HCT116 (cell line): ENCODE measurements around the gene CCDC17. TPM values are rescaled to one million over a fixed set of nuclear protein-coding genes. Genes with fewer than 3 reads are reported as not detected.

Source experiments
- ATAC-seq: fragments of 200-7000 bp; cut with Tn5 transposase; 2 replicates; pipeline ENCODE4 v1.9.1; 2020; ENCODE audit warnings: mild to moderate bottlenecking, moderate library complexity
- BruUV-seq: library from RNA; stranded (reverse); fragments of 400-500 nt; replicated peaks from 2 replicates; lab custom pipeline; 2021; lab: Mats Ljungman, UMichigan
- CTCF ChIA-PET: fragments of 300-600 bp; sonication (Branson Sonifier 250); formaldehyde crosslinking; loops from one replicate; lab custom pipeline; 2021; ENCODE audit warnings: antibody characterized with exemption; lab: Charles Lee
- POLR2A ChIA-PET: fragments of 300-600, 350-600 bp; sonication (Branson Sonifier 250); formaldehyde crosslinking; loops from one replicate; lab custom pipeline; 2021; ENCODE audit warnings: antibody characterized with exemption; lab: Charles Lee
- RAD21 ChIA-PET, 2 experiments: fragments of 300-600 bp; sonication (Branson Sonifier 250); formaldehyde crosslinking; loops; one replicate each; lab custom pipeline; 2023; ENCODE audit warnings: low total read pairs in 2 of 2; ENCODE audit not compliant: uncharacterized antibody in 2 of 2, unreplicated experiment in 2 of 2, low non-redundant PET in 1 of 2; lab: Charles Lee
- DNase-seq: peaks from one replicate; pipeline ENCODE4 v3.0.0-alpha.2; 2010; ENCODE audit warnings: low read depth, low spot score
- H2AFZ ChIP-seq: fragments of 200-600 bp; shearing (Covaris generic), sonication (generic); 2 replicates; pipeline ENCODE4 v1.6.1; 2017; ENCODE audit warnings: low read depth, mixed run types, mixed read lengths, antibody characterized with exemption, low read length; ENCODE audit not compliant: poor library complexity, severe bottlenecking
- H3K27ac ChIP-seq: 2 replicates; pipeline ENCODE4 v1.5.1; 2012; ENCODE audit warnings: low read depth, low read length
- H3K27me3 ChIP-seq: fragments of 200-600 bp; sonication (generic); 2 replicates; pipeline ENCODE4 v1.6.1; 2016; ENCODE audit warnings: mixed run types, low read length, mixed read lengths; ENCODE audit not compliant: insufficient read depth
- H3K36me3 ChIP-seq, 2 experiments: fragments of 200-500 bp in 1 of 2; fragments of 200-600 bp in 1 of 2; sonication (Bioruptor generic) in 1 of 2; sonication (generic) in 1 of 2; 2 replicates each; pipeline versions ENCODE4 v1.5.1 to v1.6.1; 2014 to 2016; ENCODE audit warnings: low read length in 2 of 2, inconsistent platforms in 1 of 2, mixed read lengths in 1 of 2, mixed run types in 1 of 2; ENCODE audit not compliant: insufficient read depth in 2 of 2, control insufficient read depth in 1 of 2
- H3K4me1 ChIP-seq, 2 experiments: fragments of 200-600 bp in 1 of 2; sonication (generic) in 1 of 2; 2 replicates each; pipeline versions ENCODE4 v1.5.1 to v1.6.1; 2012 to 2017; ENCODE audit warnings: low read length in 2 of 2, inconsistent platforms in 1 of 2, mild to moderate bottlenecking in 1 of 2, mixed read lengths in 1 of 2, mixed run types in 1 of 2, moderate library complexity in 1 of 2; ENCODE audit not compliant: insufficient read depth in 2 of 2, control insufficient read depth in 1 of 2
- H3K4me2 ChIP-seq: fragments of 200-600 bp; sonication (generic); 2 replicates; pipeline ENCODE4 v1.6.1; 2017; ENCODE audit warnings: mixed run types, low read length, mixed read lengths
- H3K4me3 ChIP-seq, 2 experiments: fragments of 200-600 bp in 1 of 2; sonication (generic) in 1 of 2; replicated peaks in 1 of 2; 2 replicates each; pipeline ENCODE4 v1.5.1; 2011 to 2016; ENCODE audit warnings: low read length in 2 of 2, control low read depth in 1 of 2, low read depth in 1 of 2, mild to moderate bottlenecking in 1 of 2, mixed read lengths in 1 of 2, mixed run types in 1 of 2
- H3K79me2 ChIP-seq: fragments of 200-600 bp; sonication (generic); 2 replicates; pipeline ENCODE4 v1.6.1; 2017; ENCODE audit warnings: mild to moderate bottlenecking, mixed run types, low read length, moderate library complexity, mixed read lengths; ENCODE audit not compliant: insufficient read depth
- H3K9ac ChIP-seq: fragments of 200-600 bp; sonication (generic); 2 replicates; pipeline ENCODE4 v1.6.1; 2016; ENCODE audit warnings: low read length, mixed read lengths
- H3K9me2 ChIP-seq: fragments of 200-600 bp; sonication (generic), shearing (Covaris generic); 2 replicates; pipeline ENCODE4 v1.6.1; 2017; ENCODE audit warnings: mixed run types, mild to moderate bottlenecking, moderate library complexity; ENCODE audit not compliant: insufficient read depth
- H3K9me3 ChIP-seq, 2 experiments: fragments of 200-500 bp in 1 of 2; fragments of 200-600 bp in 1 of 2; sonication (Bioruptor generic) in 1 of 2; sonication (generic) in 1 of 2; 2 replicates each; pipeline ENCODE4 v1.6.1; 2014 to 2017; ENCODE audit warnings: low read length in 2 of 2, mixed read lengths in 2 of 2, inconsistent platforms in 1 of 2, low read depth in 1 of 2, mild to moderate bottlenecking in 1 of 2, mixed run types in 1 of 2, moderate library complexity in 1 of 2; ENCODE audit not compliant: control insufficient read depth in 1 of 2, insufficient read depth in 1 of 2
- H4K20me1 ChIP-seq: fragments of 200-600 bp; sonication (generic), shearing (Covaris generic); 2 replicates; pipeline ENCODE4 v1.6.1; 2017; ENCODE audit warnings: mixed run types, mild to moderate bottlenecking, moderate library complexity; ENCODE audit not compliant: insufficient read depth
- ATF3 ChIP-seq: IDR thresholded peaks from 2 replicates; pipeline ENCODE4 v1.6.1; 2012
- CBX3 ChIP-seq: IDR thresholded peaks from 2 replicates; pipeline ENCODE4 v1.6.1; 2012; ENCODE audit warnings: low read depth
- CEBPB ChIP-seq: IDR thresholded peaks from 2 replicates; pipeline ENCODE4 v1.6.1; 2012; ENCODE audit warnings: low read depth
- CTCF ChIP-seq, 3 experiments: fragments of 200-600 bp in 1 of 3; sonication (generic) in 1 of 3; IDR thresholded peaks in 2 of 3; conservative IDR thresholded peaks in 1 of 3; 2 replicates each; pipeline ENCODE4 v1.5.1; 2012 to 2017; ENCODE audit warnings: low read depth in 2 of 3, low read length in 2 of 3, antibody characterized with exemption in 1 of 3, borderline replicate concordance in 1 of 3, control low read depth in 1 of 3, mild to moderate bottlenecking in 1 of 3, mixed read lengths in 1 of 3, mixed run types in 1 of 3, moderate library complexity in 1 of 3; ENCODE audit not compliant: insufficient read depth in 1 of 3
- EGR1 ChIP-seq: IDR thresholded peaks from 2 replicates; pipeline ENCODE4 v1.6.1; 2012; ENCODE audit warnings: low read depth
- ELF1 ChIP-seq: IDR thresholded peaks from 2 replicates; pipeline ENCODE4 v1.6.1; 2012; ENCODE audit warnings: low read depth, borderline replicate concordance
- EZH2 ChIP-seq: fragments of 200-600 bp; sonication (generic); IDR thresholded peaks from 2 replicates; pipeline ENCODE4 v1.6.1; 2017; ENCODE audit warnings: antibody characterized with exemption, mixed run types
- EZH2phosphoT487 ChIP-seq: fragments of 200-600 bp; IDR thresholded peaks from 2 replicates; pipeline ENCODE4 v1.6.1; 2018; ENCODE audit warnings: antibody characterized with exemption, borderline replicate concordance
- FOSL1 ChIP-seq: IDR thresholded peaks from 2 replicates; pipeline ENCODE4 v1.6.1; 2012; ENCODE audit warnings: low read depth
- JUND ChIP-seq: IDR thresholded peaks from 2 replicates; pipeline ENCODE4 v1.6.1; 2012
- POLR2AphosphoS5 ChIP-seq: IDR thresholded peaks from 2 replicates; pipeline ENCODE4 v1.6.1; 2011; ENCODE audit warnings: mild to moderate bottlenecking, low read depth, low read length, moderate library complexity
- RAD21 ChIP-seq: IDR thresholded peaks from 2 replicates; pipeline ENCODE4 v1.6.1; 2012; ENCODE audit warnings: low read depth, mild to moderate bottlenecking
- REST ChIP-seq: IDR thresholded peaks from 2 replicates; pipeline ENCODE4 v1.6.1; 2012; ENCODE audit warnings: low read depth
- SIN3A ChIP-seq: IDR thresholded peaks from 2 replicates; pipeline ENCODE4 v1.6.1; 2012; ENCODE audit warnings: low read depth
- SP1 ChIP-seq: IDR thresholded peaks from 2 replicates; pipeline ENCODE4 v1.6.1; 2012; ENCODE audit warnings: low read depth
- SRF ChIP-seq: IDR thresholded peaks from 2 replicates; pipeline ENCODE4 v1.6.1; 2012; ENCODE audit warnings: low read depth
- YY1 ChIP-seq: IDR thresholded peaks from 2 replicates; pipeline ENCODE4 v1.6.1; 2011; ENCODE audit warnings: low read length, low read depth, moderate library complexity, mild to moderate bottlenecking; ENCODE audit not compliant: insufficient replicate concordance; ENCODE audit errors: extremely low read depth
- ZBTB33 ChIP-seq: IDR thresholded peaks from 2 replicates; pipeline ENCODE4 v1.6.1; 2011; ENCODE audit warnings: mild to moderate bottlenecking, low read length, moderate library complexity; ENCODE audit not compliant: insufficient replicate concordance; ENCODE audit errors: extremely low read depth
- ZFX ChIP-seq: fragments of 450-650 bp; IDR thresholded peaks from 2 replicates; pipeline ENCODE4 v1.6.1; 2017
- intact Hi-C: fragments of 100-400 bp; cut with micrococcal nuclease; formaldehyde crosslinking; loops from 2 replicates; pipeline ENCODE4 v1.10.0; 2022
- total RNA-seq: library from RNA; stranded (reverse); gene quantifications from one replicate; pipeline ENCODE4 v1.2.1, GENCODE V29; 2021; ENCODE audit not compliant: unreplicated experiment

Gene CCDC17
- total RNA-seq, 1 experiment from 2014 or later: 2.4 TPM

GRCh38 chr1:45647248-45648021, 23.6 kb upstream of the CCDC17 start:
- ATAC-seq: no peak
- H2AFZ ChIP-seq: no peak overlapping the region
- no peak overlapping the region for H3K4me2 ChIP-seq
- ChIA-PET CTCF (no interaction called here), RAD21 (no interaction called here)
- no peaks in the 10 kb centered on the region for H3K27me3 ChIP-seq
- H3K27ac ChIP-seq: no peak overlapping the region
- peaks cover 20 to 28% of the 10 kb centered on the region in 2 experiments; a peak in 2 of 4 replicates for H3K36me3 ChIP-seq
- no peaks in the 10 kb centered on the region for H4K20me1 ChIP-seq
- no peak overlapping the region for H3K9ac ChIP-seq
- no peak for TF ChIP-seq SRF
- TF ChIP-seq JUND: no peak
- TF ChIP-seq CBX3: no peak
- TF ChIP-seq CEBPB: no peak
- no peak for TF ChIP-seq REST
- no peak for TF ChIP-seq POLR2AphosphoS5
- TF ChIP-seq ZFX: no peak
- TF ChIP-seq CTCF (IDR thresholded peaks at IDR 0.05 in 2 of 3, conservative IDR thresholded peaks at IDR 0.05 in 1 of 3; ENCODE audit: borderline replicate concordance in 1 of 3, insufficient read depth in 1 of 3, low read depth in 2 of 3, low read length in 2 of 3): no peak
- TF ChIP-seq SIN3A: no peak
- TF ChIP-seq ELF1: no peak
- no peak for TF ChIP-seq ATF3
- TF ChIP-seq FOSL1: no peak
- no peak for TF ChIP-seq SP1
- TF ChIP-seq EGR1: no peak
- no peak for TF ChIP-seq EZH2
- no peak for TF ChIP-seq YY1
- TF ChIP-seq EZH2phosphoT487: no peak
- TF ChIP-seq RAD21: no peak
- no peak for TF ChIP-seq ZBTB33
- TF ChIP-seq, all 23 proteins: peak for 0
- Histone ChIP-seq H3K9me2 (no peaks in the 10 kb centered on the region), H3K79me2 (peaks cover 41% of the 10 kb centered on the region), H3K4me1 (peaks cover 3 to 7% of the 10 kb centered on the region in 2 experiments; a peak in 3 of 4 replicates), H3K9me3 (no peaks in the 10 kb centered on the region), H3K4me3 (no peak overlapping the region)
- DNase-seq: no peak
- POLR2A ChIA-PET: no interaction called here
- no TSS peak for BruUV-seq
- intact Hi-C loops: loop anchor here (10.0 kb wide), 1 partner anchor 197 kb away; no protein-coding TSS in a partner anchor
